DND-41 (cell line): ENCODE data around the gene BCR.

ENCODE experiments used
- ATAC-seq: fragments of 200-7000 bp; cut with Tn5 transposase; 3 replicates; pipeline ENCODE4 v1.9.1; 2021; ENCODE audit warnings: low read depth; ENCODE audit not compliant: insufficient read depth
- DNase-seq: peaks from one replicate; pipeline ENCODE4 v3.0.0-alpha.2; 2020
- H2AFZ ChIP-seq: 2 replicates; pipeline ENCODE4 v1.6.0; 2012; ENCODE audit warnings: low read depth, low read length
- H3K27ac ChIP-seq: 2 replicates; pipeline ENCODE4 v1.5.1; 2012; ENCODE audit warnings: low read length, inconsistent platforms
- H3K27me3 ChIP-seq: fragments of 200-600 bp; sonication (generic); 2 replicates; pipeline ENCODE4 v1.6.0; 2012; ENCODE audit warnings: low read length, mild to moderate bottlenecking, inconsistent platforms; ENCODE audit not compliant: insufficient read depth, poor library complexity
- H3K36me3 ChIP-seq: 2 replicates; pipeline ENCODE4 v1.5.1; 2012; ENCODE audit warnings: low read length, inconsistent platforms; ENCODE audit not compliant: insufficient read depth
- H3K4me1 ChIP-seq: 2 replicates; pipeline ENCODE4 v1.5.1; 2012; ENCODE audit warnings: mild to moderate bottlenecking, low read length; ENCODE audit not compliant: insufficient read depth
- H3K4me2 ChIP-seq: 2 replicates; pipeline ENCODE4 v1.6.0; 2012; ENCODE audit warnings: mild to moderate bottlenecking, moderate library complexity, low read length, inconsistent platforms; ENCODE audit not compliant: insufficient read depth
- H3K4me3 ChIP-seq, 2 experiments: fragments of 200-600 bp in 1 of 2; shearing (Covaris generic) in 1 of 2; 2 replicates each; pipeline ENCODE4 v1.5.1; 2012 to 2016; ENCODE audit warnings: inconsistent platforms in 2 of 2, low read length in 2 of 2, mild to moderate bottlenecking in 2 of 2, low read depth in 1 of 2, moderate library complexity in 1 of 2
- H3K79me2 ChIP-seq: 2 replicates; pipeline ENCODE4 v1.6.0; 2012; ENCODE audit warnings: low read length, inconsistent platforms; ENCODE audit not compliant: insufficient read depth
- H3K9ac ChIP-seq: 2 replicates; pipeline ENCODE4 v1.6.0; 2012; ENCODE audit warnings: low read depth, mild to moderate bottlenecking, inconsistent platforms, low read length, moderate library complexity
- H3K9me3 ChIP-seq: 2 replicates; pipeline ENCODE4 v1.5.1; 2012; ENCODE audit warnings: low read length, moderate library complexity, mild to moderate bottlenecking, inconsistent platforms; ENCODE audit not compliant: insufficient read depth, severe bottlenecking
- H4K20me1 ChIP-seq: 2 replicates; pipeline ENCODE4 v1.6.0; 2012; ENCODE audit warnings: low read length; ENCODE audit not compliant: insufficient read depth
- CTCF ChIP-seq: IDR thresholded peaks from 2 replicates; pipeline ENCODE4 v1.5.1; 2012; ENCODE audit warnings: borderline replicate concordance, low read length, moderate library complexity, mild to moderate bottlenecking; ENCODE audit not compliant: poor library complexity, severe bottlenecking; ENCODE audit errors: extremely low read depth
- EZH2 ChIP-seq: IDR thresholded peaks from 3 replicates; pipeline ENCODE4 v1.6.1; 2012; ENCODE audit warnings: borderline replicate concordance, low read depth, mild to moderate bottlenecking, moderate library complexity, low read length, inconsistent platforms; ENCODE audit not compliant: severe bottlenecking

BCR gene

GRCh38 chr22:23248583-23248982 lies 68.3 kb downstream of the BCR start:
- Histone ChIP-seq H3K4me2 (no peak overlapping the region), H3K9me3 (no peaks in the 10 kb centered on the region), H3K4me3 (no peak overlapping the region), H3K79me2 (peaks cover 80% of the 10 kb centered on the region), H3K27me3 (no peaks in the 10 kb centered on the region), H3K36me3 (peaks cover 9% of the 10 kb centered on the region), H4K20me1 (peaks cover 75% of the 10 kb centered on the region), H2AFZ (no peak overlapping the region), H3K27ac (peak overlapping the region; percentile 45; the same call in 1 of the 2 replicates), H3K4me1 (no peaks in the 10 kb centered on the region), H3K9ac (no peak overlapping the region)
- DNase-seq: no peak
- TF ChIP-seq EZH2 (no peak), CTCF (no peak)
- no peak for ATAC-seq

- peaks cover 67% of the 10 kb centered on the region for H4K20me1 ChIP-seq
- no peak for DNase-seq
- no peak overlapping the region for H3K9ac ChIP-seq
- H3K27me3 ChIP-seq: no peaks in the 10 kb centered on the region
- TF ChIP-seq EZH2: no peak
- TF ChIP-seq CTCF: no peak
- H3K4me2 ChIP-seq: no peak overlapping the region
- H3K36me3 ChIP-seq: peaks cover 24% of the 10 kb centered on the region
- no peak overlapping the region for H2AFZ ChIP-seq
- ATAC-seq: no peak
- H3K4me1 ChIP-seq: no peaks in the 10 kb centered on the region
- no peaks in the 10 kb centered on the region for H3K9me3 ChIP-seq
- no peak overlapping the region for H3K27ac ChIP-seq
- no peak overlapping the region for H3K4me3 ChIP-seq
- H3K79me2 ChIP-seq: peaks cover 67% of the 10 kb centered on the region
Observed at GRCh38 chr22:23250056-23250784, 69.9 kb downstream of the BCR start.

- Histone ChIP-seq H3K9ac (no peak overlapping the region), H3K79me2 (peaks cover 60% of the 10 kb centered on the region), H3K27me3 (no peaks in the 10 kb centered on the region), H3K9me3 (no peaks in the 10 kb centered on the region), H2AFZ (no peak overlapping the region), H4K20me1 (peaks cover 68% of the 10 kb centered on the region), H3K4me3 (no peak overlapping the region), H3K27ac (no peak overlapping the region), H3K4me1 (no peaks in the 10 kb centered on the region), H3K36me3 (peaks cover 31% of the 10 kb centered on the region), H3K4me2 (no peak overlapping the region)
- DNase-seq (no peak), ATAC-seq (no peak)
- TF ChIP-seq CTCF (peak; percentile 5), EZH2 (no peak)
Observed at GRCh38 chr22:23250785-23251363, 70.6 kb downstream of the BCR start.
